Suppressor macrophage treated with lipopolysaccharide for 1 hour (primary cell): Measurements from ENCODE around the gene ACAD10.
"Not testable (repeated sequence)": the region's sequence is repeated elsewhere in the genome, so short reads cannot be mapped to it uniquely, and the experiment has no call there.

Experiments
- DNase-seq, 3 donors: peaks; one replicate each; pipeline ENCODE4 v3.0.0-alpha.2; 2020 to 2022

Gene ACAD10

DNA sequence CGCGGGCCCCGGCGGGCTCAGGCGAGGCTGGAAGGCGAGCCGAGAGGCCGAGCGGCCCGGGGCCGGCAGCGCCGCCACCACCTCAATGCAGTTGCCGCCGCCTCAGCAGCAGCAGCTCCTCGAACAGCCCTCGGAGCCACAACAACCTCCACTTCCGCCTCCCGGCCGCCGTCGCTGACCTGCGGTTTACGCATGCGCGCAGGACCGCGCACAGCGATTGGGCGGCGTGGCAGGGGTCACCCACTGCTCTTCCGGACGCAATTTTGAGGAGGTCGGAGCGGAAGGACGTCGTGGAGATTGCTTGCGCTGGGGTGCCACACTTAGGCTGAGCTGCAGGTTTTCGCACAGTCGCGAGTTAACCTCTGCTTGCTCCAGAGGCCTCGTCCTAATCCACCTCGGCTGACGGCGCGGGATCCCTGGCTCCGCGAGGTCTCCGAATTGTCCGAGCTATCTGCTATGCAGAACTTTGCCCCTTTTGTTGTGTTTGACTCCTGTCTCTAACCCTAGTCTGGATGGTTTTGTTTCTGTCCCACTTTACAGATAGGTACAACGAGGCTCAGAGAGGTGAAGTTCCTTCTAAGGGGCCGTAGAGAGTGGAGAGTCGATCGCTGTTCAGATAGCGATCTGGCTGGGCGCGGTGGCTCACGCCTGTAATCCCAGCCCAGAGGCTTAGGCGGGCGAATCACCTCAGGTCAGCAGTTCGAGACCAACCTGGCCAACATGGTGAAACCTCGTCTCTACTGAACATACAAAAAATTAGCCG is at the start of gene ACAD10, which contains the start of gene BRAP:
Gene ACAD10 (plus strand): TSS at position 243 of the 763 bp plus-strand sequence. CDS start 6,657 bp downstream, outside the sequence.
Gene BRAP (minus strand): TSS at position 146 of the 763 bp plus-strand sequence. CDS start 164 bp downstream, outside the sequence.
- DNase-seq, result peak; percentile 97 to 98 (median 98)

DNA sequence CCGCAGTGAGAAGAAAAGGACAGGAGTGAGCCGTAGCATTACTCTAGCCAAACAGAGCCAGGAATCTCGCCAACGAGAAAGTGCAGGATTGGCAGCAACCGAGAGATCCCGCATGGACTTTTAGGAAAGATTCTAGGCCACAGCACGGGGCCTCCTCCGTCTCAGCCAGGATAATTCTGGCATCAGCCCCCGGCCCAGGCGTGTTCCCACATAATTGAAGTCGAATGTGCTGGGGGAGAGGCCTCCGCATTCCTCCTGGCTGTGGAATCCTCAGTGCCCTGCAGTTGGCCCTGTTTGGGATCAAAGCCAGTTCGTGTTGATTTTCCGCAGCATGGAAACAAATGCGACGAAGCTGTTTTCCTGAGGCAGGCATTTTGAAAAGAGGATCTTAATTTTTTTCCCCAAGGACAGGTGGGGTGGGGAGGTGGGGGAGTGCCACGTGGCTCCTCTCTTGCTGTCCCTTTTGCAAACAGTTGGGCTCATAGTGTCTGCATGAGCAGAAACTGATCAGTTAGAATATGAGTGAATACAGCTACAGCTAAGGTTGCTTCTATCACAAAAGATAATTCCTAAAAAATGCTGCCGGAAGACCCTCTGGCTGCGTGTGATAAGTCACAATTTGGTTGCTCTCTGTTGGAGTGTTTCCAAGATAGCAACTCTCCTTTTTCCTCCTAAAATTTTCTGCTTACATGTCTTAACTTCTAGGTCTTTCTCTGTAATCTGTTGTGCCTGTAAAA is 49.5 kb upstream of the ACAD10 start:
- DNase-seq, result no peak

DNA sequence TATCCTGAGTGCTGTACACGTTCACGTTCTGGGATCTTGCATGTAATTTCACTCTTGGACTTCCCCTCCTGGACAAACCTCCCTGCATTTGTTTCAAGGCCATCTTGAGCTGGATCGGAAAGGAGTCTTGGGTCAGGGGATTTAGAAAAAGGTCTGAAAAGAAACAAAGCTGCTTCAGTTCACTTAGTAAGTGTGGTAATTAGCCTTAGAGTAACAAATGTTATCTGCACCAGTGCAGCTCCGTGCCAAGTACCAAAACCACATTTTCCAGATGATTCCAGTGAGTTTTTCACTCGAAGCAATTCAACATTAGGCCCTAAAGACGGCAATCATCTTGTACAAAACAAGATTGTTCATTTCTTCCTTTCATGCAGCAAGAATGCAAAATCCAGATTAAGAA is 47.3 kb upstream of the ACAD10 start:
- DNase-seq, result no peak

DNA sequence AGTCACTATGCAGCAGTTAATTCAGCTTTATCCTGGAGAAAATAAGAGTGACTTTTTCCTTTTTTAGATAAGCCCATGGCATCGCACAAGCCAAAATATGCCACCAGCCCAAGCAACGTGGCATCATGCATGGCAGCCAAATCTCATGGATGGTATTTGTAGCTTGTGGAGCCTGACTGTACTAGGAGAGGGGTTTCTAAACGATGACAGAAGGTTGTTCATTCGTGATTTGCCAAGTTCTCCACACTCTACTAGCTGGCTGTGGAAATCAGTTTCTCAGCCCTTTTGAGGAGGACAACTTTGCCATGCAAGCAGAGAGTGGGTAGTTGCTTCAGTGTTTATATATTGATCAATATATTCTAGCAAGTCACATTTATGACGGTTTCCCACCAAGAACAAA is 45.3 kb upstream of the ACAD10 start:
- DNase-seq, result no peak

DNA sequence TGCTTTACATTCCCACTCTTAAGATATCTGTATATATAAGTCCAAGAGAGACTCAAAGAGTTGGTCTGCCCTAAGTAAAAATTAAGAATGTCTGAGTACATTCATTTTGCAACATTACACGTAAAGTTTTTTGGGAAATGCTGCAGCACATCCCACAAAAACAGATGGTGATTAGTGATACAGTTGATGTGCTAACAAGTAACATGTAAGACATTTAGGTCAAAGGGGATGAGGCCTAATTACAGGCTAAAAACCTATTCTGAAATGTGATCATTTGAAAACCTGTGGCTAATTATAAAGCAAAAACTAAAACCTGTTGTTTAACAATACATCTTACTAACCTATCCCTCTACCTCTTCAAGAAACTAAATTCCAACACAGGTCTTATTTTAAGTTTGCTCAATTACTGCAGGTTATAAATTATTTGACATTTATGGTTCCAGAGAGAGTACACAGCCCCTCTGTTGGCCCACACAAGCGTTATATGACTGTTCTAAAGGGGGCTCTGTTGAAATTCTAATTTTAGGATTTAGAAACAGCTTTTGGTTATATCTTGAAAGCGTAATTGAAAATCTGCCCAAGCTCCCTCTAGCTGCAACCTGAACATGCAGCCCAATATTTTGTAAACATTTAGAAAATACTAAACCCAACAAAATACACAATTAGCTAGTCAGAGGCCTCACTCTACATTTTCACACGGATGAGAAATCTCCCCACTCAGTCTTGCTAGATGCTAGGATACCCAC is 43.0 kb upstream of the ACAD10 start:
- DNase-seq, result no peak

DNA sequence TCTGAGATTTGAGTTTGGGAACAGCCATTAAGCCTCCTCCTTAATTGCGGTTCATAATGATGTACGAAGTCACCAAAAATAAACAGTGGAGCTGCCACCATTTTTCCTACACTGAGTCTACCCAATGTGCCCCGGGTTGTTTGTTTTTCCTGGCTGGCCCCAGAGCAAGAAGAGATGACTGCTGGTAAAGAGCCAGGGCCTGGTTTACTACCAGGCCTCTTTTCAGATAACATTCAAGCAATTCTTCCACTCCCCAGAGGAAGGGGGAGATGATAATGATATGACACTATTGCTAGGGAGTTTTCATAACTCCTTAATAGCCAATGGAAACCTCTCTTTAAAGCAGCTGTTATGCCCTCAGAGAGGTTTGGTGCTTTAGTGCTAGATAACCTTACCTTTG is 42.4 kb upstream of the ACAD10 start:
- DNase-seq, result no peak

DNA sequence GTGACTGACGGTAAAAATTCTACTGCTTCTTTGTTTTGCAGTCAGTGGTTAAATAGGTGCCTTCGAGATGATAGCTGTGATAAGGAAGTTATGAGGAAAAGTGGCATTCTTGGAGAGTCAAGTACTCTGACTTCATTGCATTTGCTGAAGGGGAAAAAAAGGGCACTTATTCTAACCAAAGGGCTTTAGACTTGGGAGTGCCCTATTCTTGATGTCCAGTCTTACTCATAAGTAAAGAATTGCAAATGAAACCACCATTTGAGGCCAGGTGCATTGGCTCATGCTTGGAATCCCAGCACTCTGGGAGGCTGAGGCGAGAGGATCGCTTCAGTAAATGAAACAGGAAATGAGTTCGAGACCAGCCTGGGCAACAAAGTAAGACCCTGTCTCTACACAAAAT is 40.4 kb upstream of the ACAD10 start:
- DNase-seq, result no peak

DNA sequence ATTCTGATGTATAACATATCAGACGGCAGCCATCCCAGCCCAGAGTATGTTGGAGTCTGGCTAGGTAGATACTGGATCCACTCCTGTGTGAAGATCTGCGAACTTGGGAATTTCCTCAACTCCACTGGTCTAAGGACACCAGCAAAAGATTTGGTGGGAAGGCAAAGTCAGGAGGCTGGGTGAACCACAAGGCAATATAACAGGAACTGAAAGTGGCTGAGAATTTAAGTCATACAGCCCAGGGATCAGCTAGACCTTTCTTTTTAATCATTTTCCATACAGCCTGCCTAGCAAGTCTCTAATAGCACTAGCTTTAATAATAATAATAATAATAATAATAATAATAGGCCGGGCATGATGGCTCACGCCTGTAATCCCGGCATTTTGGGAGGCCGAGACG is 34.9 kb upstream of the ACAD10 start:
- DNase-seq, result peak; percentile 44 to 70 (median 58)

DNA sequence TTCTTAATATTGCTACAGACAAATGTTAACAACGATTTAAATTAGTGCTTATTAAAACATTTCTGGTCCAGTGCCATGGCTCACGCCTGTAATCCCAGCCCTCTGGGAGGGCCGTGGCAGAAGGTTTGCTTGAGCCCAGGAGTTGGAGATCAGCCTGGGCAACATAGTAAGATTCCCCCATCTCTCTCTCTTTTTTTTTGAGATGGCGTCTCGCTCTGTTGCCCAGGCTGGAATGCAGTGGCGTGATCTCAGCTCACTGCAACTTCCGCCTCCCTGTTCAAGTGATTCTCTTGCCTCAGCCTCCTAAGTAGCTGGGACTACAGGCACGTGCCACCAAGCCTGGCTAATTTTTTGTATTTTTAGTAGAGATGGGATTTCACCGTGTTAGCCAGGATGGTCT is 33.3 kb upstream of the ACAD10 start:
- not testable (repeated sequence) for DNase-seq

DNA sequence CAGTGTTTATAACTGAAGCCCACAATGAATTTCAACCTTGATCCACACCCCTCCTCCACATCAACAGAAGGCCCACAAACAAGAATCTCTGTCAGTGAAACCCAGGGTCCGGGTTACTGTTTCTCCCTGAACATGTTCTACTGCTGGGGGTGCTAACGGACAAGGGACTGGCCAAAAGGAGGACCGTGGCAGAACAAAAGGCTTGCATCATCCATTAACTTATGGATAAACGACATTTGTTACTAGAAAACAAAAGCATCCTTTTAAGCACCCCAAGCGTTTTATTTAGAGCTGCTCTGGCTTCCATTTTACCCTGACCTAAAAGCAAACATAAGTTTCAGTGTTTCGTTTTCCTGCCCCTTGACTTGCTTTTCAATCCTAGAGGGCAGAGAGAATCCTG is 32.3 kb upstream of the ACAD10 start:
- DNase-seq, result peak in 1 of 3 donors; percentile 16

DNA sequence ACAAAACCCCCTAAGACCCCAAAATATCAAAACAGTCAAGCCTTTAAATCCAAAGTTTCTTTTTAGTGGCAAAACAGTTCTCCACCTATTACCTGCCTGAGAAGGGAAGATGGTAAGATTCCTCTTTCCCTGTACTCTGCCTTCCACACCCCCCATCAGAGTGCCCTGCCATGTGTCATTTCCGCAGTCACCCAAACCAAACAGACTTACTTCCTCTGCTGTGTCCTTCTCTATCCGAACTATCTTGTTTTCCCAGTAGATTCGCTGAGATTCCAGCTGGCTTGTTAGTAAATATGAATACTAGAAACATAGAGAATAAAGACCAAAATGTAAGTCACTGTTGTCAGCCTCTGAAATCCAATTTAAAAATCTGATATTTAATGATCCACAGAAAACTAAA is 30.5 kb upstream of the ACAD10 start:
- DNase-seq, result no peak

DNA sequence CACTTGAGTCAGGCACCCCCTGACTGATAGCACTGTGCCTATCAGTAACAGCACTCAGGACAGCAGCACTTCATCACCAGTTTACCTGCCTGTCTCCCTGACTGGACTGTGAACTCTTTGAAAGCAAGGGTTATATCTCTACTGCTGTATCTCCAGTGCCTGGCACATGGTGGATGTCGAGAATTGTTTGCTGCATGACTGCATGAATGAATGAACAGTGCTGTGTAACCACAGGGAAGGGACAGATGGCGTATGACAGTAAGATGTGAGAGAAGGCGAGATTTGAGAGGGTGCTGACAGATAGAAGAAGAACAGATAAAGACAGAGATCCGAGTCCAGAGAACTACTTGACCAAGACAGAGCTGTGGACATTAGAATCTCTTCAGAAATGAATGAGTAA is 29.8 kb upstream of the ACAD10 start:
- DNase-seq, result peak in 1 of 3 donors; percentile 1

DNA sequence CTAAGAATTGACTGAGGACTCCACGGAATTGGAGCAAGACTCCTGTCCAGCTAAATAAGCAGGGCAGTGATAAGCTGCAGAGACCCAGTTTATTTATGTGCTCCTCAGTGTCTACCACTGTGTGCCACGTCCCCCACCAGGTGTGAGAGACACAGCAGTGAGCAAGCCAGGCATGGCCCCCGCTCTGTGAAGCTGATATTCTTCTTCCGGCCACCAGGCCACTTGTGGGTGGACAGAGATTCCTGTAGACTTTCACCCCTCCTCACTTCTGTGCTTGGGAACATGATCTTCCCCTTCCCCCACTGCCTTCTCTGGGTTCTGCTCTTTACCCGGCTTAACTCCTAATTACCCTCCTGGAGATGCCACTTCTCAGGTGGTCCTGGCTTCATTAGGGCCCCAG is 21.4 kb upstream of the ACAD10 start:
- peak in 1 of 3 donors; percentile 6 for DNase-seq

DNA sequence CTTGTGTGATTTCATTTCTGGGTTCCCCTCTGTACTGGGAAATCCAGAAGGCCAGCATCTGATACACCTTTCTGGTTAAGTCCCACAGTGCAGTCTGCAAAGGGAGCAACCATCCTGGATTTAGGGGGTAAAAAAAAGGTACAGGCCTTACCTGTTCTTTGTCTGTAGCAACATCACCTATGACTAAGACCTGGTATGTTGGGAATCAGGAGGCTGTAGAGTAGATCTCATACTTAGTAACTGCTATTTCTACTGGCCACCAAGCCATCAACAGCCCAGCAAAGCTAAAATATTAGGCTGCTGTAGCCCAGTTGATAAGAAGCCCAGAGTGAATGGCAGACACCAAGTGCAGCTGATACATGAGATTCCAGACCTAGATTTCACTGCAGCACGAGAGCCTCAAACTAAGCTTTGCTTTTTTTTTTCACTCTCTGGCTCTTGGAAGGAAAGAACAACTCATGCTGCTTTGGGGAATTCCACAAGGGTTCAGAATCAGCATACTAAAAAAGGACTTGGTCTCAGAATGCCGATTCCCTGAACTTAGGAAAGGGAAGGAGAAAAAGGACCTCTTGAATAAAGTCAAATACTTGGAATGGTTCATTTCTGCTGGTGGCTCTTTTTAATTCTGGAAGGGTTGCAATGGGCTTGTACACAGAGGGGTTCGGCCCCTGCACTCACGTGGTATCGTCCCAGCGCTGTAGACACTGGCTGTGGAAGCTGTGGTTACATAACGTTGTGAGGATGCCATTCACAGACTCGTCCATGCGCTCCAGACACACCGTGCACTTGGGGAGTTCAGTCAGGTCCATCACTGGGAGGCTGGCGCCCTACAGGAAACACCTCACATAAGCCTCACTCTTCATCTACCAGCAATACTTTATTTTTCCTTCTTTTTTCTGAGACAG is 20.6 kb upstream of the ACAD10 start:
- peak in 1 of 3 donors; percentile 9 for DNase-seq

DNA sequence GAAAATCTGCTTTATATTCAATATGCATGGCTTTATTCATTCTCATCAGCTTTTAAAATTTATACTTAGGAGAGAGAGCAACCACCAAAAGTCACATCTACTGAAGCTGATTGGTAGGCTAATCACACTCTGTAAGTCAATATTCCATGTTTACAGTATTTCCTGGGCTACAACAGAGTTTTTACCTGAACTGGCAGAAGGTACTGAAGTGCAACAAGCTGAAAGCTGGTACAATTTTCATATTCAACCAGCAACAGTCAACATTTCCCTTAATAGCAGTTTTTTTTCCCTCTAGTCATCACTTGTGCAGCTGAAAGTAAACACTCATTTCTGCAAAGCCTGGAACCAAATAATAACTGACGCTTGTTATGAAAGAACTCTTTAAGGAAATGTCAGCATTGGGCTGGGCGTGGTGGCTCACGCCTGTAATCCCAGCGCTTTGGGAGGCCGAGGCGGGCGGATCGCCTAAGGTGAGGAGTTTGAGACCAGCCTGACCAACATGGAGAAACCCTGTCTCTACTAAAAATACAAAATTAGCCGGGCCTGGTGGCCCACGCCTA is 13.0 kb upstream of the ACAD10 start:
- no peak for DNase-seq

DNA sequence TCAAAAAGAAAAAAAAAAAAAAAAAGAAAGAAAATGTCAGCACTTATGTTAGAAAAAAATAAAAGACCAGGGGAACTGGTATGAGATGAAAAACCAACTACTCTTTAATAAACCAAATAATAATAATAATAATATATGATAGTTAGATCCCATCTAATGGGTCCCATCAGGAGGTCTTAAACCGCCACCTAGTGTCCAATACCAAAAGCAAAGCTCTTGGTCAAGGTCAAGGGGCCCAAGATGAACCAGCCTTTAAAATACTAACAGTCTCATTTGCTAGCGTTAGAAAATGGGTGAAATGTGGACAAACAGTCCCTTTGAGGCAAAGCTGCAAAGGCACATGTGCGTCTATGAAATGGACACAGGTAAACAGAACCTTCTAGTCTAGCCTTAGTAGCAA is 12.3 kb upstream of the ACAD10 start:
- DNase-seq, result peak in 2 of 3 donors; percentile 30 to 37

DNA sequence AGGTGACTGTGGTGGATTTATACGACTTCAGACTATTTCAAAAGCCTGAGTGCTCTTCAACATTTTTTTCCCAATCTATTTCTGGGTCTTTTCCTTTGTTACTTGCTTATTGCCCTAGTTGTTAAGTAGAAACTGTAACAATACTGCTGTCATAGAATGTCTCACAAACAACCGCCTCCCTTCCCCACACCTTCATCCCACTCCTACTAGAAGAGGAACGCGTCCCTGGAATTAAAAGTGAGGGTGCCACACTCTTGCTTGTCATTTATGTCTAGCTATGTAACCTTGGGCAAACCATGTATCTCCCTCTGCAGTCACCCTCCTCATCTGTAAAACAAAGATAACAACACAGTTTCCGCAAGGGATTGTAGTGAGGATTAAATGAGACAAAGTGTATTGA is 8.7 kb upstream of the ACAD10 start:
- no peak for DNase-seq

DNA sequence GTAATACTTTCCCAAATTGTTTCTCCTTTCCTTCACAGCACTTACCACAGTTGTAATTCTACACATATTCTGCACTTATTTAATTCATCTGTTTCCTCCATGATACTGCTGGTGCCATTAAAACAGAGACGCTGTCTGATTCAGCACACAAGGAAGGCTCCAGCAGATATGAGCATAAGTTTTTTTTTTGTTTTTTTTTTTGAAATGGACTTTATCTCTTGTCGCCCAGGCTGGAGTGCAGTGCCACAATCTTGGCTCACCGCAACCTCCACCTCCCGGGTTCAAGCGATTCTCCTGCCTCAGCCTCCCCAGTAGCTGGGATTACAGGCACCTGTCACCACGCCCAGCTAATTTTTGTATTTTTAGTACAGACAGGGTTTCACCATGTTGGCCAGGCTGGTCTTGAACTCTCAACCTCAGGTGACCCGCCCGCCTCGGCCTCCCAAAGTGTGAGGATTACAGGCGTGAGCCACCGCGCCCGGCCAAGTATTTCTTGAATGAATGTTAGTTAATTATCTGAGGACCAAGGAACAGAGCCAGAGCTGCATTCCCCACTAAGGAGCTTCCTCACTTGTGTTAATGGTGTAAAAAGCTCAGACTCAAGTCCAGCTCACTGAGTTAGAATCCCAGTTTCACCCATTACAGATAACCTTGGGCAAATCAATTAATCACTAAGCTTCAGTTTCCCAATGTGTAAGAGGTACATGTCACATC is 1.2 kb upstream of the ACAD10 start:
- peak in 1 of 3 donors; percentile 6 for DNase-seq

DNA sequence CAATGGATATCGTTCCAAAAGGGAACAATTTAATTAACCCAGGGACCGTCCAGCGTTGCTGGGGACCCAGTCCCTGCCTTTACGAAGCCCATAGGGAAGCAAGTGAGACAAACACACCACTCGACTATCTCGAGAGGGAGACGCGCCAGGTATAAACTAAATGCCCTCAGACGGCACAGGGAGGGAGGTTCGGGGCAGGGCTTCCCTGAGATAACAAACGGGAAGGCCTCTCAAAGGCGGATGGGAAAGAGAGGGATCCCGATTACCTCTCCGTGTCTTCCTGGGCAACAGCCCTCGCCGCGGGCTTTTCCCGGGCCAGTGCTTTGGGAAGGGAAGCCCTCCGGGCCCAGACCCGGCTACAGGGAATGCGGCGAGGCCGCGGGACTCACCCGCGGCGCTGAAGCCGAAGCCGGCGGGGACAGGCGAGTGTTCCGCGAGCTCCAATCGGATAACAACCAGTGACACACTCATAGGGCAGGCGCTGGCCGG is 487 bp upstream of the ACAD10 start:
- no peak for DNase-seq

DNA sequence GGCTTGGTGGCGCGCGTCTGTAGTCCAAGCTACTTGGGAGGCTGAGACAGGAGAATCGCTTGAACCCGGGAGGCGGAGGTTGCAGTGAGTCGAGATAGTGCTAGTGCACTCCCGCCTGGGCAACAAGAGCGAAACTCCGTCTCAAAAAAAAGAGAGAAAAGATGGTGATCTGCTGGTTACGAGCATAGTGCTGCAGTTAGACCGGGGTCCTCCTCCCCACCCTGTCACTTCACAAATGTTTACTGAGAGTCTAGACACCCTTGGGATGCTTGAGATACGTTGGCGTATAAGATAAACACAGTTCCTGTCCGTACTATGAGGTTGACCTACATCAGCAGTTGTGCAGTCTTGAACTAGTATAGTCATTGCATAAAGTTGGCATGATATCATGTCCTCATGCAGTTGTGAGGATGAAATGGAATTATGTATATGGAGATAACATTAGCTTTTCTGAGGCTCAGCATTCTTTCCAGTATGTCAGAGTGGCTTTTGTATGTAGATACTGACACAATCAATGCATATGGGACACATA is 787 bp downstream of the ACAD10 start:
- DNase-seq, result peak in 2 of 3 donors; percentile 2 to 19

DNA sequence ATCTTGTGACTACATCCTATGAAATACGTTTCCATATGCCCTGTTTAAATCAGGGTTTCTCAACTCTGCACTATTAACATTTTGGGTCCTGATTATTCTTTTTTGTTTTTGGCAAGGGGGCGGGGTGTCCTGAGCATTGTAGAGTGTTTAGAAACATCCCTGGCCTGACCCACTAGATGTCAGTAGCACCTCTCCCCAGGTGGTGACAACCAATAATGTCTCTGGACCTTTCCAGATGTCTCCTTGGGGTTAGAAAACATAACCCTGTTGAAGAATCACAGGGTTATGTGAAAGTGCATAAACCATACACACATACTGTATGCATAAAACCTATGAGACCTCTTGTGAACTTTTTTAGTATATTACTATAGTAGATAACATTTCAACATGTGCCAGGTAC is 1.4 kb downstream of the ACAD10 start:
- no peak for DNase-seq
